ENCODE data around the gene MDM2.

Gene MDM2

DNA sequence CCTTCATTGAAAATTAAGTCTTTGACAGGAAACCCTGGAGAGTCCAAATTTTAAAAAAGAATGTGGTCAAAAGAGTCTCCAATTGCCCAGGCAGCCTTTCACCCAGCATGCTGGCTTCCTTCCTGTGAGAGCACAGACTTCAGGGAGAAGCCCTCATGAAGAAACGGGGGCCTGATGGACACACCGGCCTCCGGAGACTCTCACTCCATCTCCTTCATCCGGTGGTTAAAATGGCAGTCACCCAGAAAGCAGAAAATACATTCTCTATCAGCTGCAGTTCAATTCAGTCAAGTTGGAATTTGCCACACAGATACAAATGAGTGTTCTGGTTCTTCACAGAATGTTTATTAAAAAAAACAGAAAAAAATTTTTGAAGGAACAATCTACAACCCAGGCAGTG lies 68.5 kb downstream of the MDM2 start:
- no peak for DNase-seq (ENCODE audit: low read depth, low spot score)

DNA sequence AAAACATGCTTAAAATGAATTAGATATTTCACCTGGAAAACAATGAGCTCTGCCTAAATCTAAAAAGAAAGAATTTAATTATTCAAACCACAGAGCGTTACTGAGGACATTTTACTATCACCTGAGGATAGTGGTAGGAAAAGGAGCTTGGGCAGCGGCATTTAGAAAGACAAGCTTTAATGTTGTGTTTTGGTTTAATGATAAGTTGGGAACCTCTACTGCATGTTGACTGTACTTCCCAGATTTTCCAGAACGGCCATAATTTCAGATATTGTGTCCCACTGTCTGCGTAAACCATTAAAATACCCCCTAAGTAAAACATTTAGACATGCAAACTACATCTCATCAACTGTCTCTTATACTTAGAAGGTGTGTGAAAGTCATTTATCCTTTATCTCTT lies 69.6 kb downstream of the MDM2 start:
- DNase-seq (ENCODE audit: low read depth, low spot score), result no peak

DNA sequence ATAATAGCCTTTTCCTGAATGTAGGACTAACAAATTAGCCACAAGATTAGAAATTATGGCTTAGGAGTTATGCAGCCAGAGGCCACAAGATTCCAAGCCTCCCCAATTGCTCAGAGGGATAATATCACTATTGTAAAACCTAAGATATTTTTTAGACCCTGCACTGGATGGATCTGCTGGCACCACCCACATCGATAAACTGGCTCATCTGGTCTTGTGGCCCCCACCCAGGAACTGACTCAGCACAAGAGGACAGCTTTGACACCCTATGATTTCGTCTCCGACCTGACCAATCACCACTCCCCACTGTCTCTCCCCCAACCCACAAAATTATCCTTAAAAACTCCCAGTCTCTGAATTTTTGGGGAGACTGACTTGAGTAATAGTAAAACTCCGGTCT lies 70.3 kb downstream of the MDM2 start:
- no peak for DNase-seq (ENCODE audit: low read depth, low spot score)

DNA sequence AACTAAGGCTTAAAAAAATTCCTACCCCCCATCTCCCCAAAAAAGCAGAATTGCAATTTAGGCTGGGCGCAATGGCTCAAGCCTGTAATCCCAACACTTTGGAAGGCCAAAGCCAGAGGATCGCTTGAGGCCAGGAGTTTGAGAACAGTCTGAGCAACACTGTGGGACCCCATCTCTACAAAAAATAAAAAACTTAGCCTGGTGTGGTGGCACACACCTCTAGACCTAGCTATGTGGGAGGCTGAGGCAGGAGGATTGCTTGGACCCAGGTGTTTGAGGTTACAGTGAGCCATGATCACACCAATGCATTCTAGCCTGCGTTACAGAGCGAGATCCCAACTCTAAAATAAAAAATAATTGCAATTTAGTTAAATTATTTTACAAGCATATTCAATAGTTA lies 70.9 kb downstream of the MDM2 start:
- no peak for DNase-seq (ENCODE audit: low read depth, low spot score)

DNA sequence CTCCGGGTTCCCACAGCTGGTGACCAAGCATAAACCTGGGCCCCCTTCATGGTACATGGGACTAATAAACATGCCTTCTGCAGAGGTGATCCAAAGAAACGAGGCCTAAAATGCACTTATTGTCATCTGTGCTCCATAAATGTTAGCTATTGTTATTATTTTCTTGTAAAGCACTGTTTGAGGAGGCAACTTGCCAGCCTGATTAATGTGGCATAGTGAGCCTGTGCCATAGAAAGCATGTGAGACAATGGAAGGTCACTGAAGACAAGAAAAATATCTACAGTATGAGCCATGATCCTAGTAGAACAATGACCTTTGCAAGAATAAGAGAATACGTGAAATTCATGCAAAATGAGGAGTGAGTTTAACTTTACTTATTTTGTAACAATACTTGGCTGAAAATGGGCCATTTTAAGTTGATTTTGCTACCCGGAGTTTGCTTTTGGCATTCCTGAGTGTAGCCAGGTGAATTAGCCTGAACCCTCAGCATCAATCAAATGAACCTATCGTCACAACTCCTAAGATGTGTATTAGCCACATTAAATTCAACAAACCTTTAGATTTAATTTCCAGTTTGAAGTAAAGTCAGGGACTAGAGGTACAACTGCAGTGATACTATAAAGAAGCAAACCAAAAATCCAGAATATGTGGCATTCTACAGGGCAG lies 72.8 kb downstream of the MDM2 start:
- no peak for DNase-seq (ENCODE audit: low read depth, low spot score)

DNA sequence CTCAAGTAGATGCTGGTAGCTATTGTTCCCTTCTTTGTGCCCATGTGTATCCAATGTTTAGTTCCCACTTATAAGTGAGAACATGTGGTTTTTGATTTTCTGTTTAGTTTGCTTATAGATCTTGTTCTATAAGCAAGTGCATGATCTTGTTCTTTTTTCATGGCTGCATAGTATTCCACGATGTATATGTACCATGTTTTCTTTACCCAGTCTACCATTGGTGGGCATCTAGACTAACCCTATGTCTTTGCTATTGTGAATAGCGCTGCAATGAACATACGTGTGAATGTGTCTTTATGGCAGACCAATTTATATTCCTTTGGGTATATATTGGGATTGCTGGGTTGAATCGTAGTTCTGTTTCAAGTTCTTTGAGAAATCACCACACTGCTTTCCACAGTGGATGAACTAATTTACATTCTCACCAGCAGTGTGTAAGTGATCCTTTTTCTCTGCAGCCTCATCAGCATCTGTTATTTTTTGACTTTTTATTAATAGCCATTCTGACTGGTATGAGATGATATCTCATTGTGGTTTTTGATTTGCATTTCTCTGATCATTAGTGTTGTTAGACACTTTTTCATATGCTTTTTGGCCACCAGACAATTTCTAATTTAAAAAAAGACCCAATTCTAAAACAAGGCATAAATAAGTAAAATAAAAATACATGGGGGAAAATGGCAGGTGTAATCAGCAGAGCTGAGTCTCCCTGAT lies 74.4 kb downstream of the MDM2 start:
- no peak for DNase-seq (ENCODE audit: low read depth, low spot score)

DNA sequence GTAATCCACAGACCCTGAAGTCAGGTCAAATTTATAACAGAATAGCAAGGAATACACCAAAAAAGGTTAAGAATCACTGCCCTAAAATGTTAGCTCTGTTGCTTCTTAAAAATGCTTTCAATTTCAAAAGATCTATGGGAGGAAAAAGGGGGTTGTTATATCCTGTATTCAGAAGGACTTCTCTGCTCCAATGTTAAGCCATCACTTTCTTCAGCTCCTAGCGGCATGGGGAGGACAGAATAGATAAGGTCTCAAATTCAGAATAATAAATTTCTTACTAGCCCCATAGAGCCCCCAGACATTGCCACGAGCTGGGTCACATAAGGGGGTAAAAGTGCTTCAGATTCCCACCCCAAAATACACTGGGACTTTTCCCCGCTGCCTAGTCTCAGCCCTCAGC lies 75.2 kb downstream of the MDM2 start:
- no peak for DNase-seq (ENCODE audit: low read depth, low spot score)

DNA sequence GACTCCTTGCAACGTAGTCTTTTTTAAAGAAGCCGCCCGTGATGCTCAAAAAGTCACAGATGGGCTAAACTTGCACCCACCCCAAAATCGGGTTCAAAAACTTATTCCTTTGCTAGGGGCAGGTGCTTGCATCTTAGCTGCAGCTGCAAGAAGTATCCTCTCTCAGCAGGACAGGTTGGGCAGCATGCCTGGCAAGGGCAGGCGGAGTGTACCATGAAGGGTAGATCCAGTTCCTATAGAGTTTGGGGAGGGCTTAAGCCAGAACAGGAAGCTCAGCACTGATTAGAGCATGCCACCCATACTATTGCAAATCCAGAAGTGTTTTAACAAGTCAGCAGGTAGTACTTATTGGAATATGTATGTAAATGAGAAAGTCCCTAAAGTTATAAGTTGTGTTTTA lies 76.3 kb downstream of the MDM2 start:
- no peak for DNase-seq (ENCODE audit: low read depth, low spot score)

DNA sequence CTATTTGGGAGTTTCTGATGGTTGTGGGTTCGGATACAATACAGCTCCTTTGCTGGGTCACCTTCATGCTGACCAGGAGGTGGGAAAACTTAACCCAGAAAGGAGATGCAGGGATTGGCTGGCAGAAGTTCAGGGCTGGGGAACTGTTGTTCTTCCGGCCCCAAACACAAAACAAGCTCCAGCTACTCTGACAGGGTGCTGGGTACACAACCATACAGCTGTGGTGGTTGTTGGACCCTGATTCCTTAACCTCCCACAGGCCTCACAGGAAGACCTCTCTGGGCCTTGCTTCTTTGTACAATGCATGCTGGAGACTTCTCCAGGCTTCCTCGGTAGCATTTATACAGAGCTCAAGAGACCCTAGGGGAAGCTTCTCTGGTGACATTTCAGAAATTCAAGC lies 77.4 kb downstream of the MDM2 start:
- no peak for DNase-seq (ENCODE audit: low read depth, low spot score)

DNA sequence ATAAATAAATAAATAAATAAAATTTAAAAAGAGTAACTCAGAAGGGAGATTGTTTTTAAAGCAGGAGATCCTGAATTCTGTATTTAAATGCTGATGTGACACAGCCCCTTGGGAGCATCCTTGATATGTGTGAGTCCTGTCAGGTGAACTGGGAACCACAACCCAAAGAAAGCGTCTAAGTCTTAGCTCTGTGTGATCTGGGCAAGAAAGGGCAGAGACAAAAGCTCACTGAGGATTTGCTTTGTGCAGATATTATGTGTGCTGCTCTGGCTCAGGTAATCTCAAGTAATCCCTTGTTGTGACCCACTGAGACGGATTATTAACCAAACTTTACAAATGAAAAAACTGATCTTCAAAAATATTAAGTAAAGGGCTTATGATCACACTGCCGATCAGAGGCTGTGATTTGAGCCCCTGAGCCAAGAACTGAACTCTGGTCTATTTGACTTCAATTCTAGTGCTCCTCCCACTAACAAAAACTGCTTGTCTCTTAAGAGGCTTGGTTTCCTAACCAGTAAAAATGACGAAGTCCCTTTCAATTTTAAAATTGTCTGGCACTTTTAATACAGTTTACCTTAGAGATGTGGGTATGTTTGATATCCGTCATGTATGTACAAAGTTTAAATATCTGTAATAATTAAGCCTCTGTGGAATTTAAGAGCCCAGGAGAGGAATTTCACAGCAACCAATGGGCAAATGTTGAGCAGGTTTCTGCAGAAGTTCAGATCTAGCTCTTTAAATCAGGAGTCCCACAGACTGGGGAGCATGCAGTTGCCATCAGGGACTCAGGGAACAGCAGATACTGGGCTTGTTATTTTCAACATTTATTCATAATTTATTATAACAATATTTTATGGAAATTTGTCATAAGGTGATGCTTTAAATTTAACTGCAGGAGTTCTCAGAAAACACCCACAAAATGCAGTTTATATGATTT lies 78.9 kb downstream of the MDM2 start:
- DNase-seq (ENCODE audit: low read depth, low spot score), result no peak

DNA sequence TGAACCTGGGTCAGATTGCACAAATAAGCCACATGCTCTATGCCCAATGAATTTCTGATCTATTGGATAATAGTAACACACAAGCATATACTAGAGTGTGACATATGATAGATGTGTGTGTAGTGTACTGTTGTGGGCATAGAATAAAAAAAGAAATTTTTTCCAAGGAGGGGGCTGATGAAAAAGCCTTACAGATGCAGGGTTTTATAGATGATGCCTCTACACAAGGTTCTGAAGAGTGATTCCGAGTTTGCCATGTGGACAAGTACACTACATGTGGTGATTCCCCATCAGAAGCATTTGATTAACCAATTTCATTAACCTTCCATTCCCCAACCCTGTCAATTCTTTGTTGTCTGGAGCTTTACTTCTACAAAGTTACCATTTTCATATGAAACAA lies 79.7 kb downstream of the MDM2 start:
- no peak for DNase-seq (ENCODE audit: low read depth, low spot score)

DNA sequence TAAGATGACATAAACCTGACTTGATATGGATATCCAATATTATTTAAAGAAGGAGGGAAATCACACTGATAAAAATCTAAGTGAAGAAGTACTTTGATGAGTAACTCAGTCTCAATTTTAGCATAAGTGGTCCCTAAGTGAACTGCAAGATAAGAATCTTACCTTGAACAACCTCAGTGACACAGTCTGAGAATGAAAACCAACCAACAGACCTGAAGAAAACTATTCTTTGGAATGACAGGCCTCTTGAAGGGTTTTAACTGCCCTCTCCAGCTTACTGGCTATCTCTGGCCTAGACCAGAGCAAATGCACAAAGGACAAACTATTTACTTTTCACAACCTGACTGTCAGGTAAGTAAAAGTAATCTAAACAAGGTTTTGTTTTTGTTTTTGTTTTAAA lies 80.3 kb downstream of the MDM2 start:
- DNase-seq (ENCODE audit: low read depth, low spot score), result no peak

DNA sequence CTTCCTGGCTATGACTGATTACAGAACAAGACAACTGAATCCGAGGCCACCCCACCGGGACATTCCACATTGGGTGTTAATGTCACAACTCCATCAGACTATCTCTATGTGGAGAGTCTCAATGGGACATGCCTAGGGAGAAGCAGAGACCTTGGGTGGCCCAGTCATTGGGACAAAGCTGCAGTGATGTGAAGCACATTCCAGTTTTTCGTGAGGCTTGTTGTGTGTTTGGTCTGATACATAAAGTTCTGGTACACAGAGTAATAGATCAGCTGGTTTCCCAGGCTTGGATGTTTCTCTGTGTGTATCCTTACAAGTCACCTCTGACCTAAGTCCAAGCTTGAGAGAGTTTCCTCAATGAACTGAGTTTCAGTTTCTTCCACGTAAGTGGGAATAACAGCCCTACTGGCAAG lies 82.7 kb downstream of the MDM2 start:
- no peak for DNase-seq (ENCODE audit: low read depth, low spot score)

DNA sequence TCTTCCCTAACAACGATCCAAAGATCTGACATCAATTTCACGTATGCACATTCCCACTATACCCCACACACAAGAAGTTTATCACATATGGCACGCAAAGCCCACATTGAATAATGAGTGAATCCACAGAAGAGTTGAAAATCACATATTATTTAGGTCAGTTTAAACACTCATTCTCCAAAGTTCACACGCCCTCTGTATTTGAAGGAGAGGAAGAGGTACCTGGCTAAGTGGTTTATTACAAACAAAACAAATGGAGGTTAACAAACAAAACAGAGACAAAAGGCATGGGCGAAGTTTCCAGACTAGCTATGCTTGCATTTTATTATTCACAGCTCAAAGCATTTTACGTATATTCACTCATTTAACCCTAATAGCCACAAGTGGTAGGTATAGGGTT lies 83.2 kb downstream of the MDM2 start:
- DNase-seq (ENCODE audit: low read depth, low spot score), result no peak

DNA sequence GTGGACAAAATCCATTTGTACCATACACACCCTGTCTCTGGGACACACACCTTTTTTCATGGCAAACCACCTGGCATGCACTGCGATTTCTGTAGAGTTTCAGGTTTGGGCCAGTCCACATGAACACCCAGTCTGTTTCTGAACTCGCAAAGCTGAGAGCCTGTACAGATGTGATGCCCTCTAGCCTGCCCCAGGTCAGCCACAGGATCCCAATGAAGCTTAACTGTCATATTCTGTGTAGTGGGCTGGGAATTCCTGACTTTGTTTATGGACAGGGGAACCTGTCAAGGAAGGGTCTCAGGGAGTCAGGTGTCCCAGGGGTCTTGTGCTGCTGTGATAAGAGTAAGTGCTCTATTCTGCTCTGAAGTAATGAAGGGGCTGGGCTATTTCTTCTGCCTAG lies 85.2 kb downstream of the MDM2 start:
- no peak for DNase-seq (ENCODE audit: low read depth, low spot score)

DNA sequence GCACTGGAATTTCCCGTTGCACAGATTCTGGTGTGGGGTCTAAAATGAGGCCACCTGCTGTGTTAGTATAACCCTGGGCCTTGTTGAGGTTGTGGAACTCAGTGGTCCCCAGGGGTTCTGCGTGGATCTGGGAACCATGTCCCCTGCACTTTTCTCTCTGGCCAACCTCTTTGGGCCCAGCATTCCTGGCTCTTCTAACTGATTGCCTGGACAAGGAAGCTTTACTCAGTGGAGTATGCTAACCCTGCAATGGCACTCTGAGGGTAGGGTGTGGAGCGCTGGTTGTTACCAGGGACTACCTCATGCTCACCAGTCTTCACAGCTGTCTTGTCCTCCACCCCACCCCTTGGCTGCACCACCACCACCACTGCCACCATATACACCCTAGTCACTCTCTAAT lies 85.8 kb downstream of the MDM2 start:
- DNase-seq (ENCODE audit: low read depth, low spot score), result no peak

DNA sequence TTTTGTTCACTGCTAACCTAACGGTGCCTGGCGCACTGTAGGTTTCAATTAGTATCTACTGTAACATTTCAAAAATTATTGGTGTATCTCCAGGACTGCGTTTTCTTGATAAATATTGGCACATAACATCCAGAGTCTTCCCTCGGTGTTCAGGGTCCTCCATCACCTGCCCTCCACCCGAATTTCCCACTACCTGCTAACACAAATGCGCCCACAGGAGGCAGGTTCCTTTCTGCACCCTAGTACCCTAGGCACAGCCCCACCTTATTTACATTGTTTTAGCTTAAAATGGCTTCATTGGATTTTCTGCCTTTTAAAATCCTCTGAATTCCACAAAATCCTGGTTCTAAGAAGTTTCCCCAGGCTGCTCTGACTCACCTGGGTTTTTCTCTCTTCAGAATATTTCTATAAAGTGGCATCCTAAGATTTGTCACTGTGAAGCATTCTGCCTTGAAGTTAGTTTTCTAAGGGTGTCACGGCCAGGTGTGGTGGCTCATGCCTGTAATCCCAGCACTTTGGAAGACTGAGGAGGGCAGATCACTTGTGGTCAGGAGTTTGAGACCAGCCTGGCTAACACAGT lies 86.4 kb downstream of the MDM2 start:
- DNase-seq (ENCODE audit: low read depth, low spot score), result no peak

DNA sequence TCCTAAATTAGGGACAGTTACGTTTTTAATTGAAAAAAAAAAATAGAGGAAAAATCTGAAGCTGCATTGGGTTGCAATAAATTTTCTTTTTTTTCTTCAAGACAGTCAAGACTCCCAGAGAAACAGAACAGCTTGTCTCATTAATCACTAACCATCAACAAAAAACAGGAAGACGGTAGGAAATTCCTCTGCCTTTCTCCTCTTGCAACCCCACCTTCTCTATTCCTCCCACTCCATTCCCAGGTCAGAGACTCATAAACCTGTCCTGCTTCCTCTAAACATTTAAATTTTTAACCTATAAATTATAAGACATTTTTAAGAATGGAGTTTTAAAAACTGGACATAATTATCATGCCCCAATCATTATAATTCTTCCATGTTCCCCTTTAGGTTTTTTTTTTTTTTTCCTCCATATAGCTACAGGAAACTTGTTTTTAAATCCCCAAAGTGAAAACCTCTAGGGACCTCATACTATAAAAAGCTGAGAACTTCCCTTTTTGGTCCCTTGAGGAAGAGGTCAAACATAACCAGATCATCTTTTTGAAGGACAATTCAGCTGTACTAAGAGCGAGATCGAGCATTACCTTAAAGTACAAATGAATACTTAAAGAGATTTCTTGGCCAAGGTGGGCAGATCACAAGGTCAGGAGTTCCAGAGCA lies 89.0 kb downstream of the MDM2 start:
- DNase-seq (ENCODE audit: low read depth, low spot score), result no peak

DNA sequence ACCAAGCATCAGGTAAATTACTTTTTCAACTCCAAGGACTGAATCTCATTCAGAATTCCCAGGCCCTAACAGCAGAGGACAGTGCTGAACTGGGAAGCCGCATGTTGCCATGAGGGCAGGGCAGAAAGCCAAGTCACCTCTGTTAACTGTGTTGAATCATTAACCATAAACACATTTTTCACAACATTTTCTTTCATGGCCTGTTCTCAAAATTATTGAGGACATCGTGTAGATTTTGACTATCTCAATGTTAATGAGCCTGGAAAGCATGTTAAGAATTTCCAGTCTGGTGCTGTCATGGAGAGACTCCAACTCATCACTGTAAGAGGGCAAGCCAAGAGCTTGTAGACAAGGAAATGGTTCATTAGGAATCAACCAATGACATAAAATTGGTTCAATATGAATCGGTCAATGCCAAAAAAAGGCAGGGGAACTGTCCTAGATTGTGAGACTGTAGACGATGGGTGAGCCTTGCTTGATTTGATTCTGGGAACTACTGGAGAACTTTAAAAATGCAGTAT lies 91.3 kb downstream of the MDM2 start:
- no peak for DNase-seq (ENCODE audit: low read depth, low spot score)

DNA sequence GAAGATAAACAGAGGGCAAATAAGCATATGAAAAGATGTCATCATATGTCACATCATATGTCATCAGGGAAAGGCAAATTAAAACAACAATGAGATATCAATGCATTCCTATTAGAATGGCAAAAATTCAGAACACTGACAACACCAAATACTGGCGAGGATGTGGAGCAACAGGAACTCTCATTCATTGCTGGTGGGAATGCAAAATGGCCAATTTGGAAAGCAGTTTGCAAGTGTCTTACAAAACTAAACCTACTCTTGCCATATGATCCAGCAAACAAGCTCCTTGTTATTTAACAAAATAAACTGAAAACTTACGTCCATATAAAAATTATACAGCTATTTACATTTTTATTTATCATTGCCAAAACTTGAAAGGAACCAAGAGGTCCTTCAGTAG lies 92.3 kb downstream of the MDM2 start:
- DNase-seq (ENCODE audit: low read depth, low spot score), result no peak

All from activated CD4-positive, CD25-positive, alpha-beta regulatory T cell treated with anti-CD3 and anti-CD28 coated beads, Interleukin-2, amount 50 U/mL, for 16 hours (primary cell).